HG03025 (cell line): ENCODE measurements around the gene MT1G.
"Not testable (repeated sequence)": the region's sequence is repeated elsewhere in the genome, so short reads cannot be mapped to it uniquely, and the experiment has no call there.

Source experiments
- ATAC-seq: cut with Tn5 transposase; IDR thresholded peaks from one replicate; pipeline ENCODE4 v1.9.1; 2021; ENCODE audit warnings: mild to moderate bottlenecking, moderate library complexity; ENCODE audit not compliant: unreplicated experiment, low FRiP score

Gene MT1G

GRCh38 chr16:56669005-56669839 is 1.4 kb upstream of the MT1G start, which contains the start of gene MT1H:
Gene MT1H, plus strand, starts transcription at chr16:56669814. Its CDS starts 71 bp downstream, at chr16:56669885.
- no peak for ATAC-seq

- not testable (repeated sequence) for ATAC-seq
Observed at GRCh38 chr16:56665286-56666261, 2.3 kb downstream of the MT1G start.

GRCh38 chr16:56664506-56664905 is 3.4 kb downstream of the MT1G start:
- ATAC-seq = no peak

DNA sequence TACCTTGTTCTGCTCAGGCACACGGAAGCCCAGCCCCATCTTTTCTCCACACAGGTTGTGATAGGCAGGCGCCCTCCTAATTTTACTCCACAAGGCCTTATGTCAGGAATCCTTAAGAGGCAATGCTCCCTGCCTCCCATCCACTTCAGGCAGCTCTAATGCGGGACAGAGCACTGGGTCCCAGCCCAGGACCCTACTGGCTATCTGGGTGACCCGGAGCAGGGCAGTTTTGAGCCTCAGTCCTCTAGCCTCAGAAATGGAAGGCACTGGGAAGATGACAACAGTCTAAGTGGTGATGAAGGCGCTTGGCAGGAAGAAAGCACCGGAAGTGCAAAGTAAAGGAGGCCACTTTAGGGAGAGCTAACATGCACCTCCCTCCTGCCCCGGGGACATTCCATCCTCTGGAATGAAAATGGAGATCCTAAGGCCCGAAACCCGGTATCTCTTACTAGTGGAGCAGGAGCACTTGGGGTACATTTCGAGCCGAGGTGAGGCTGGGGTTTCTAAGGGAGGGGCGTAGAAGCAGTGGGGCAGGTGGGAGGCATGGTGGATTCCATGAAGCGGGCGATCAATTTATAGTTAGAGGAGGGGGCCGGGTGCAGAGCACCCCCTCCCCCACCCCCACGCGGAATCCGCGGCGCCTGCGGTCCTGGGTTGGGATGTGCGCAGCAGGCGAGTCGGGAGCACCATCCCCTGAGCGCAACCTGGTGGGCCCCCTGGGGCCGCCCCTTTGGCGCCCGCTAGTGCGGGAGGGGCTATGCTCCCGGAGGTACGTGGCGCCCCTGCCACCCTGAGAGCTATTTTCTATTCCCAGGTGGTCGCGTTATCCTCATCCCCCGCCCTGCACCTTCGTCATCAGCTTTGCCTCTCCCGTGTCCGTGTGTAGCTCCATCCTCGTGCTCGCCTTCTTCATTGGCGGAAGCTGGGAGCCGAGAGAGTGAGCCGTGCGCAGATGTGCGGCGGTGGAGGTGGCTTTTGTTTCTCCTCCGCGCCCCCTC is 5.2 kb downstream of the MT1G start:
- ATAC-seq = no peak

DNA sequence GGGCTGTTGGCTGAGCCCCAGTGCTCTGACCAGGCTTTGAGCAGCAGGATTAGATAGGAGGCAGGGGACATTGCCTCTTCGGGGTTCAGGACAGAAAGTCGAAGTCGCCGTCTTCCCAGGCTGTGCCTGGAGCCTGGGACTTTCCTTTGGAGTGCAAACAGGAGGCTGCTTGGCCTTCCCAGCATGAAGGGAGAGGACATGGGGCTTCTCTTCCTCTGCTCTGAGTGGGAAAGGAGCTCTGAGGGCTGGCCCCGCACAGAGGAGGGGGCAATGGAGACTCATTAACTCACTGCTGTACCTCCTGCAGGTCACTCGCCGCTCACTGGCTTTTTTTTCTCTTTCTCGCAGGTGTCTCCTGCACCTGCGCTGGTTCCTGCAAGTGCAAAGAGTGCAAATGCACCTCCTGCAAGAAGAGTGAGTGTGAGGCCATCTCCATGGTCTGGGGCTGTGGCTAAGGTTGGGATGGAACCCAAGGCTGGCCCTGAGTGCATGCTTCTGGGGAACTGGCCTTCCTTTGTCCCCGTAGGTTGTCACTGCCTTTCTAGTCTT is 9.5 kb downstream of the MT1G start:
- no peak for ATAC-seq

GRCh38 chr16:56657555-56658326 is 10.1 kb downstream of the MT1G start, which contains the start of gene MT1F:
Gene MT1F, plus strand, starts transcription at chr16:56657959. Its CDS starts 100 bp downstream, at chr16:56658059.
- no peak for ATAC-seq

DNA sequence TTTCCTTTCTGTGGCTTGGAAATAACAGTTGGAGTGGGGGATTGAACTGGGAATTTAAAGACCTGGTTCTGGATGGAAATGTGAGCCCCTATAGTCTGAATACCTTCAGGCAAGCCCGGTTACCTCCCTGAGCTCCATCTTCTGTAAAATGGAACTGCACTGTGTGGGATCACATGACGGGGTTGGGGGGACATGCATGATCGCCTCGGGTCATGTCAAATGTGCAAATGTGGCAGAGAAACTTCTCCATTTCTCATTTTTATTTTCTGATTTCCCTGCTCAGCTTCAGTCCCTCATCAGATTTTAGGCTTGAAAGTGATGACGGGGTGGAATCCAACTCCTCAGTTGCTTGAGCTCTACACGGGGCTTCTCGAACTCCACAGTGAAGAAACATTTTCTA is 14.6 kb downstream of the MT1G start:
- ATAC-seq = no peak

GRCh38 chr16:56652600-56652999 is 15.3 kb downstream of the MT1G start:
- no peak for ATAC-seq

GRCh38 chr16:56651586-56651985 is 16.3 kb downstream of the MT1G start, which contains the start of gene MT1B:
Gene MT1B, plus strand, starts transcription at chr16:56651886. Its CDS starts 68 bp downstream, at chr16:56651954.
- no peak for ATAC-seq

DNA sequence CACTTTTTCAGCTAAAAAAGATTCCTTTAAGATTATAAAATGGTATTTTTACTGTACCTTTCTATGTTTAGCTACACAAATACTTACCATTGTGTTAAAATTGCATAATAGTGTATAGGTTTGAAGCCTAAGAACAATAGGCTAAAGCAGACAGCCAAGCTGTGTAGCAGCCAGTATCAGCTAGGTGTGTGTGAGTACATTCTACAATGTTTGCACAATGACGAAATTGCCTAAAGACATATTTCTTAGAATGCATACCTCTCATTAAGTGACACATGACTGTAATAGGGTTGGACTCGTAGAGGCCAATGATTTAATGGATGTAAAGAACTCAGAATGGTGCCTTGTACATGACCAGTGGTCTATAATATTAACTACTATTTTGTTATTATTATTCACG is 18.0 kb downstream of the MT1G start:
- ATAC-seq = no peak

- ATAC-seq = no peak
Observed at GRCh38 chr16:56649271-56649670, 18.6 kb downstream of the MT1G start.

DNA sequence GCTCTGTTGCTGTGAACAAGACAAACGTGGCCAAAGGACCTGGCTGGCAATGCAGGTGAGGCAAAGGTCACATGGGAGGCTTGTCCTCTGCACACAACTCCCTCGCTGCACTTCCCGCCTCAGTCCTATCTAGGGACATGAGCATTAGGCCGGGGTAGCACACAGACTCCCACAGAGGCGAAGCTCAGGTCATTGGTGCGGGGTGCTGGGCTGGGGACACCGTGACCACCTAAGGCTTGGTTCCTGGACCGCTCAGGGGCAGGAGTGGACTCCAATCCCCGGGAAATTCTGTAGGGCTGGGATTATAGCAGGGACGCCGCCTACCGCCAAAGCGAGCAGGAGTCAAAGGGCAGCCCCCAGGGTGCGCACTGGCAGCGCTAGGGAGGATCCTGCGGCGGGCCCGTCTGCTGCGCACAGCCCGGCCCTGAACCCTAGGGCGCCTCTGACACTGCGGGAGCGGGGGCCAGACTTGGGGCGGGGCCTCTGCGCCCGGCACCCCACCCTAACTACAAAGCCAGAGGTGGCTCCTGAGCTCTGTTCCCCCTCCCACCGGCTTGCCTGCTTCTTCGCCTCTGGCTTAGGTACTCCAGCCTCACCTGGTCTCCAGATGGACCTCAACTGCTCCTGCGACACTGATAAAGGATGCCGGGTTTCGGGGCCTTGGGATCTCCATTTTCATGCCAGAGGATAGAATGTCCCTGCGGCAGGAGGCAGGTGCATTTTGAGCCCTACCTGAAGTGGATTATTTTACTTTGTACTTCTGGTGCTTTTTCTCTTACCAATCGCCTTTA is 20.0 kb downstream of the MT1G start:
- ATAC-seq = no peak

DNA sequence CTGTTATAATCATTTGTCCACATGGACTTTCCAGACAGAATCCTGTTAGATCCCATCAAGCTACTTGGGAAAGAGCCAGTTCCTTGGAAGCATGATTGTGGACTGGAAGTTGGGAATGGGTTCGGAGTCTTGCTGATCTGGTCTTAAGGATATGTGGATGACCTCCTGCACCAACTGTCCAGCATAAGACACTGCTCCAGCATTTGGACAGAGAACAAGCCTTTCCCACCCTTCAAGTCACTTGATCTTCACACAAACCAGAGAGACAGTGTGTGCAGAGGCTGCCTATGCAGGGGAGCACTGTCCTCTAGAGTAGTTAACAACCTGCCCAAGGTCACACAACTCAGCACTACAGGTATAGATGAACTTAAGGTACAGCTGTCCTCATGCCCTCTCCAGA is 22.0 kb downstream of the MT1G start:
- no peak for ATAC-seq

- no peak for ATAC-seq
Observed at GRCh38 chr16:56645311-56645710, 22.6 kb downstream of the MT1G start.

DNA sequence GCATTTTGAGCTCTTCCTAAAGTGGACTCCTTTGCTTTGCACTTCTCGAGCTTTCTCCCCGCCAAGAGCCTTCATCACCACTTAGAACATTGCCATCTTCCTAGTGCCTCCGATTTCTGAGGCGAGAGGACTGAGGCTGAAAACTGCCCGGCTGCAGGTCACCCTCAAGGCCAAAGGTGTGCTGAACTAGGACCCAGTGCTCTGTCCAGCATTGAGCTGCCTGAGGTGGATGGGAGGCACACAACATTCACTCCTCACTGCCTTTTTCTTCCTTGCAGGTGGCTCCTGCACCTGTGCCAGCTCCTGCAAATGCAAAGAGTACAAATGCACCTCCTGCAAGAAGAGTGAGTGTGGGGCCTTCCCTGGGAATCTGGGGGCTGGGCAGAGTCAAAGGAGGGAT is 24.0 kb downstream of the MT1G start:
- ATAC-seq = no peak

DNA sequence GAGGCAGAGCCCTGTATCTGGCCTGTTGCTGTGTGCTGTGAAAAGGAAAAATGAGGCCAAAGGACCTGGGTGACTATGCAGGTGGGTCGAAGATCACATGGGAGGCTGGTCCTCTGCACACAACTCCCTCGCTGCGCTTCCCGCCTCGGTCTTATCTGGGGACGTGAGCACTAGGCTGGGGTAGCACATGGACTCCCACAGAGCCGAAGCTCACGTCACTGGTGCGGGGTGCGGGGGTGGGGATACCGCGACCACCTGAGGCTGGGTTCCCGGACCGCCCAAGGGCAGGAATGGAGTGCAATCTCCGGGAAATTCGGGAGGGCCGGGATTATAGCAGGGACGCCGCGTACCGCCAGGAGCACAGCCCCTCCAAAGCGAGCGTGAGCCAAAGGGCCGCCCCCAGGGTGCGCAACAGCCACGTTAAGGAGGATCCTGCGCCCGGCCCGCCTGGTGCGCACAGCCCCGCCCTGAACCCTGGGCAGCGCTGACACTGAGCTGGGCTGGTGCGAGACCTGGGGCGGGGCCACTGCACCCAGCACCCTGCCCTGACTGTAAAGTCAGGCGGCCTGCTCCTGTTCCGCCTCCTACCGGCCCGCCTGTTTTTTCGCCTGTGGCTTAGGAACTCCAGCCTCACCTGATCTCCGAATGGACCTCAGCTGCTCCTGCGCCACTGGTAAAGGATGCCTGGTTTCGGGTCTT is 24.6 kb downstream of the MT1G start:
- no peak for ATAC-seq

DNA sequence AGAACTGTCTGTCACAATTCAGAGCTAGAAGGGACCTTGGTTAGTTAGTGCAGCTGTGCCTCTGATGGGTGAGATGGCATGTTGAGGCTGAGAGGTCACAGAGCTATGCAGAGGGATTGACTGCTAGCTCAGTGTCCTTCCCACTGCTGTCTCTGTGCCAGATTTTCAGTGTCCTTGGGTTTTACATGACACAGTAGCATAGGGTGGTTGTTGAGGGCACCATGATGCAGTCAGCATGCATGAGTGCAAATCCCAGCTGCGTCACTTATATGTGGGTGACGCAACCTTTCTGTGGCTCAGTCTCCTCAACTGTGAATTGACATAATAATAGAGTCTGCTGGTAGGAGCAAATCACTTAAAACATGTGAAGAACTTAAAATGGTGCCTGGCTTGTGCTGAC is 26.7 kb downstream of the MT1G start:
- ATAC-seq = no peak
